Dermis blood vessel endothelial cell (primary cell): ENCODE results near the gene ARID1B. TPM values are rescaled to one million over a fixed set of nuclear protein-coding genes. Genes with fewer than 3 reads are reported as not detected.

Experiments used
- DNase-seq: peaks from one replicate; pipeline ENCODE4 v3.0.0; 2010
- total RNA-seq: library from RNA; depleted of rRNA; stranded (reverse); fragments of >200 nt; gene quantifications from 2 replicates; pipeline ENCODE4 v1.2.3, GENCODE V29; 2014

Gene ARID1B
- total RNA-seq, 1 donor from 2014 or later, result 37.8 TPM

- no peak for DNase-seq
Observed at GRCh38 chr6:157255079-157255478, 477.9 kb downstream of the ARID1B start.

GRCh38 chr6:157258878-157259277, 481.7 kb downstream of the ARID1B start:
- DNase-seq, result no peak

GRCh38 chr6:157259443-157259842, 482.3 kb downstream of the ARID1B start:
- DNase-seq, result no peak
